Renal cortical epithelial cell (primary cell): ENCODE results near the gene SHISA9. TPM values are rescaled to one million over a fixed set of nuclear protein-coding genes. Genes with fewer than 3 reads are reported as not detected.
A peak's percentile ranks its signal among the peaks of the same experiment; 100 is the strongest.

ENCODE experiments used
- DNase-seq: peaks from one replicate; pipeline ENCODE4 v3.0.0-alpha.2; 2011; ENCODE audit warnings: low read depth
- total RNA-seq: library from RNA; depleted of rRNA; stranded (reverse); fragments of >200 nt; gene quantifications from 2 replicates; pipeline ENCODE4 v1.2.3, GENCODE V29; 2014

The SHISA9 gene
- total RNA-seq, 1 donor from 2014 or later = 21.3 TPM

DNA sequence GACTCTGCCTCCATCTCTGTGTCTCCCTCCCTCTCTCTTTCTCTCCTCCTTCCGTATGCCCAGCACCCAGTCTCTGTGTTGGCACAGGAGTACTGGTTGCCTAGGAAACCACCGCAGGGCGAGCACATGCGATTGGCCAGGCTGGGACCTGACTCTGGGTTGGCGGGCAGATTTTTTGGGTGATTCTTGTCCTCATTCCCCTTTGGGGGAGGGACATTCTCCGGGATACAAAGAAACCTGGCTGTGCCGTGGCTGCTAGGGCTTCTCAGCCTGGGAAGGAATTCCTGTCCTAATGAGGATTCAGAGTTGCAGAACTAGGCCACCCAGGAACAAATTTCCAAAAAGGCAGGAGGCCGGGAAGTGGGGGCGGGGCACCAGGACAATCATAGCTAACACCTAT, 168.9 kb downstream of the SHISA9 start:
- peak; percentile 25 for DNase-seq

DNA sequence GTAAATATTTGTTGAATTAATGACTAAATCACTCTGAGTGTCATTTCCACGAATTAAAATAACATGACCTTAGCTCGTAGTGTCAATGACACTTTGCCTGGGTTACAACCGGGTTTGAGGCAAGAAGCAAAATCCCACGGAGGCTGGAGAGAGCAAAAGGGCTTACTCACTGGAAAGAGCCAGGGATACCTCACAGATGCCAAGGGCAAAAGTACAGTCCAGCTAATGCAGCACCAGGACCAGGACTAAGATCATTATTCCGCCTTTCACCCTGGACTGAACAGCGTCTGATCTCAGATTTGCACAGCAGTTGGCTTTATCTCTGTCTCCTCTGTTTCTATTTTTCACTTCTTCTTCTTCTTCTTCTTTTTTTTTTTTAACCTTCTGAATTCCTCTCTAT, 175.5 kb downstream of the SHISA9 start:
- no peak for DNase-seq

DNA sequence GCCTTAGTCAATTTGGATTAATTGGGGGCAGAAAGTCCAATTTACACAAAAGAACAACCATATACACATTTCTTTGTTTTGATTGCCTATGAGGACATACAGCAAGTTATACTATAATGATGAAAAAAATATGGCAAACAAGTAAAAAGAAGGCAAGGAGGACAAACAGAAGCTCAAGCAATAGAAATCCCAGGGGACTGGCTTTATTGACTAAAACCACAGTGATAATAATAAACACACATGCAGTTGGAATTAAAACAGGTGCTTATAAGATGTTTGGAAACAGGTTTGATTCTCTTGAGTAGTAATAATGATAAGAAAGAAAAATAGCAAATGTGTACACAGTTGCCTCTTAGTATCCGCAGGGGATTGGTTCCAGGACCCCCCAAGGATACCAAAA, 176.4 kb downstream of the SHISA9 start:
- no peak for DNase-seq

DNA sequence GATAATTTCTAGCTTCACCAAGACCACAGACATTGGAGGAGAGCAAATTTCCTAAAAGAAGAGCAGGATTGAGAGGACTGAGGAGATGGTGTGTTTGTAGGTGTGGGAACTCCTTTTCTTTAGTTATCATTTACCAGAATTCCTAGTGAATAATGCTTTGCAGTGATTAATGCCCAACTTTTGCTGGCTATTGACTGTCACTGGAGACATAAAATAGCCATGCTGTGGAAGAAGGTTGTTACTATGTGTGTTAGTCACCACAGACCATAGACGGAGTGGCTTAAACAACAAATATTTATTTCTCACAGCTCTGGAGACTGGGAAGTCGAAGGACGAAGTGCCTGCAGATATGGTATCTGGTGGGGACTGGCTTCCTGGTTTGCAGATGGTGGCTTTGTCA, 179.1 kb downstream of the SHISA9 start:
- DNase-seq = peak; percentile 37

DNA sequence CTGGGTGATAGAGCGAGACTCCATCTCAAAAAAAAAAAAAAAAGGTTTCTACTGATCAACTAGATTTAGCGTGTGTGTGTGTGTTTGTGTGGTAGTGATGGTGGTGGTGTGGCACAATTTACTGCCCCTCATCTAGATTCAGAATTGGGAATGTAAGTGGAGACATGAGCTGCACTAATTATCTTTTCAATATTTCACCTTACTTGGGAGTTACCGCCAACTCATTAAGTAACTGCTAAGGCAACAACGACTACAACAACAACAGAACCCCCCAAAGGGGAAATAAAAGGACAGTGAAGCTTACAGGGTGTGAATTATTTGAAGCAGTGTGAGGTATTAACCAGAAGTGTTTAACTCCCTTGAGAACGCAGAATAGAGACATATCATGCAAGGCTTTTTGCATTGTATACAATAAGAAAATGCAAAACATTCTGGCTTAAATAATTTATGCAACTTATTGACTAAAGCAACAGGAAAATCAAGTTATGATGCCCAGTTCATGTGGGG, 180.5 kb downstream of the SHISA9 start:
- no peak for DNase-seq

DNA sequence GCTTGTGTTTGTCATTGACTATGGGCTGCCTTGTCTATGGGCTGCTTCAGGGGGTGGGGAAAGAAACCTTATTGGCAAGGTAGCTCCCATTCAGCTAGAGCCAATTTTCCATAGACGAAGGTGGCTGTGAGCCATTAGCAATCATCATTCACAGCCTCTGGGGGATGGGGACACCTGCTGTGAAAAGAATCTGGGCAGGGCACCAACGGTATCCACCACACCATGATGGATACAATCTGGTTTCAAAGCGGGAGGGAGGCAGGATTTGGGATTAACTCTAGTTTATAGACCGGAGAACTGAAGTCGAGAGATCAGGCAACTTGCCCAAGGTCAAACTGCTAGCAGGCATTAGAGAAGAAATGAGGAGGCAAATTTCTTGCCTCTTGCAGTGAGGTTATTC, 182.3 kb downstream of the SHISA9 start:
- DNase-seq = peak; percentile 54

DNA sequence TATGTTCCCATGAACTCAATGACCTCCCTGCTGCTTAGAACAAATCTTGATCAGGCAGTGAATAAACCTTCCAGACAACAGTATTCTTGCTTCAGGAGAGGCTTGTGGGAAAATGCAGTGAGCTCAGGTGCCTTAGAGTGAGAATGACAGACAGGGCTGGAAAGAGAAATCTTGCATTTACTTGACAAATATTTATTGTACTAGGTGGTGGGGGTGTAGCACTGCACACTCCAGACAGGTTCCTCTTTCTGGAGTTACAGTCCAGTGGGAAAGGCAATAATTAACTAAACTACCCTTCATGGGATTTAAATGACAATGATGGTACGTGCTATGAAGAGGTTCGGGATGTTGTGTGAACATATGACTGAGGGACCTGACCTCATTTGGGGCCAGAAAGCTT, 182.9 kb downstream of the SHISA9 start:
- DNase-seq = peak; percentile 91

DNA sequence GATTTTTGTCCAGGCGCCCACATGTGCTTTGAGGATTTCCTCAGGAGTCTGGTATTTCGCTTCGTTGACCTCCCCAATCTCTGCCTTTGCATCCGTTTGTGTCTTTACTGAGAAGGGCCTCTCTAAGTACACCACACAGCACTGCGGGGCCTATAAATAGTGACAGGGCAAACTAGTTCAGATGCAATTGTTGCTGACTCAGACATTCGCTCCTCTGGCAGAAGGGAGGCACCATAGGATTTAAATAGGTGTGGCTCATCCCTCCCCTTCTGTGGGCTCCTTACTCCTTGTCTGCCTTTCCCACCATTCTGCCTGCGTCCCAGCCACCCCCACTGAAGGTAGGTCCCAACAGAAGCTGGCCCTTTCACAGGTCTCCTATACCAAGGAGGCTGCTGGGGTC, 192.3 kb downstream of the SHISA9 start:
- DNase-seq = no peak

DNA sequence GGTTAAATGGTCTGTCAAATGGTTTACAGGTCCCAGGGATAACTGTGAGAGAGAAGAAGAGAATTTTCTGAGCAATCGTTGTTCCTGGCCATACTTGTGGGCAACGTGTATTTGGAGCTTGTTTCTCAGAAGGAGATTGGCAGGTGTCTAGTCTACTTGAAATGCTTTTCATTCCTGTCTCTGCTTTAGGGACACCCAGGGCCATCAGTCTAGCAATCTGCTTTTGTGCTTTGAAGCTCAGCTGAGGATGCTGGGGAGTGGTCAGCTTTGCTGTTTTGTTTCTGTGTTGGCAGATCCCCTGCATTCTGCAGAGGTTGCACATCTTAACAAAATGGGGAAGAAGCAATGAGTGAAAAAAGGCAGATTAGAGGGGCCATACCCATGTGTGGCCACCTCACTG, 193.7 kb downstream of the SHISA9 start:
- no peak for DNase-seq

DNA sequence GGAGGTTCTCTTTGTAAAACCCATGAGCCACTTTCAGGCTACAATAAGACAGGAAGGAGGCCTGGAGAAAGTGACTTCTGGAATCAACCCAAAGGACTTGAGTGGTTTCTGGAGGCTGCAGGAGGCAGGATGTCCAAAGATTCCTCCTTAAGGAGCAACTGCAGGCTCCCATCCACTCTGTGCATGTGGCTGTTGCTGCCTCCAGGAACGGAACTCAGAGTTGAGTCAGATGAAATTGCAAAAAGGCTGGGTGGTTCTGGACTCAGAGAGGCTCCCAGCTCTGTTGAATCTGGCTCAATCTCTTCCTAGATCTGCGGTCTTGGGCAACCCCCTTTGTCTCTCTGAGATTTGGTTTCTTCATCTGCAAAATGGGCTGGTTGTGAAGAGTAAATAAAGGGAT, 197.1 kb downstream of the SHISA9 start:
- DNase-seq = peak; percentile 33

DNA sequence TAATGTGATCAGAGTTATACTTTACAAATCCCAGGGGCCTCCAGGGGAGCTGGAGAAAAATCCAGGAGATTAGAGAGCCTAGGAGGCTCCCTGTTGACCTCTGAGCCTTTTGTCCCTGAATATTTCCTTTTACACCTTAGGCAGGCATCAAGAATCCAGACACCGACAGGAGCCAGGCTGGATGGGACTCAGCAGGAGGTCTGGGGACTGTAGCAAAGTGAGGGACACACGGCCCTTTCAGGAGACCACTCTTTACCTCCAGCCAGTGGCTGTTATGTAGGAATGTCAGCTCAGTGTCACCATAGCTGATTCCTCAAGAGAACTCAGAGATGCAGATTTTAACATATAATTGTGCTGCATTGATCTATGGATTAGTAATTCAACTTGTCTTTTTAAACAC, 198.4 kb downstream of the SHISA9 start:
- DNase-seq = no peak

DNA sequence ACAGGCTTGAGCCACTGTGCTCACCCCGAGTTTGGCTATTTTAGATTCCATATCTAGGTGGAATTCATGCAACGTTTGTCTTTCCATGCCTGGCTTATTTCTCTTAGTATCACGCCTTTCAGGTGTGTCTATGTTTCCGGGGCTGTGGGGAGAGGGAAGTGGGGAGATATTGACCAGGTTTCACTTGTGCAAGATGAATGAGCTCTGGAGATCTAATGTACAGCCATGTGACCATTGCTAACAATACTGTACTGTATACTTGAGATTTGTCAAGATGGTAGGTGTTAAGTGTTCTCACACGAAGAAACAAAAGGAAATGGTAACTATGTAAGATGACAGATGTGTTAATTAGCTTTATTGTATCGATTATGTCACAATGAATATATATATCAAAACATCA, 199.6 kb downstream of the SHISA9 start:
- DNase-seq = no peak

DNA sequence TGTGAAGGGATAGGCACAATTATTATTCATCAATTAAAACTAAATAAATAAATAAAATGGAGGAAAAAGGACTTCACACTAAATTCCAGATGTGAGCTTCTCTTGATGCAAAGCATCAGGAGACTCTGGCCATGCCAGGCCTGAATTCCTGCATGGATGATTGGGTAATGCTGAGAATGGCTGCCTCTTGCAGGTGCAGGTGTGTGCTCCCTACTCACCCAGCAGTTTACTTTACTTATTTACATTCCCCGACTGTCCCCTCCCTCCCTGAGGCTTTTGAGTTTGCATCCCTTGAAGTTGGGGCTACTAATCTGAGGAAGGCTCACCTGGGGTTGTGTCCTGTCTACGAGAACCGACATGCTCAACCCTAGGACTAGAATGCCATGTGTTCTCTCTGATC, 200.4 kb downstream of the SHISA9 start:
- DNase-seq = no peak

DNA sequence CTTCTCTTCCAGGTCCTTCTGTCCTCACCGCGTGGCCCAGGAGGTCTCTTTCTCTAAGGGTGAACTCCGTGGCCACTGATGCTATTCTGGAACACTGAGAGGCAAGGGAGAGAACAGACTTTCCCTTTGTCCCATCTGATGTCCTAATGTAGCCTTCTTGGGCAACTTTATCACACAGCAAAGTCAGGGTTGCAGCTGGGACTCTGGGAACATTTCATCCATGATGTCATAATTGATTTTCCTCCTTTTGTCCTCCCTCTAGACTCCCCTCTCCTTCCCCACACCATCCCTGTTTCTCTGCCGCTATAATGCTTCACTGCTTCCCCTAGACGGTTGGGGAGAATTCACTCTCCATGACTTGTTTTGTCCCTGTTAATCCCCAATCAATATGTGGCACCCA, 201.0 kb downstream of the SHISA9 start:
- no peak for DNase-seq

DNA sequence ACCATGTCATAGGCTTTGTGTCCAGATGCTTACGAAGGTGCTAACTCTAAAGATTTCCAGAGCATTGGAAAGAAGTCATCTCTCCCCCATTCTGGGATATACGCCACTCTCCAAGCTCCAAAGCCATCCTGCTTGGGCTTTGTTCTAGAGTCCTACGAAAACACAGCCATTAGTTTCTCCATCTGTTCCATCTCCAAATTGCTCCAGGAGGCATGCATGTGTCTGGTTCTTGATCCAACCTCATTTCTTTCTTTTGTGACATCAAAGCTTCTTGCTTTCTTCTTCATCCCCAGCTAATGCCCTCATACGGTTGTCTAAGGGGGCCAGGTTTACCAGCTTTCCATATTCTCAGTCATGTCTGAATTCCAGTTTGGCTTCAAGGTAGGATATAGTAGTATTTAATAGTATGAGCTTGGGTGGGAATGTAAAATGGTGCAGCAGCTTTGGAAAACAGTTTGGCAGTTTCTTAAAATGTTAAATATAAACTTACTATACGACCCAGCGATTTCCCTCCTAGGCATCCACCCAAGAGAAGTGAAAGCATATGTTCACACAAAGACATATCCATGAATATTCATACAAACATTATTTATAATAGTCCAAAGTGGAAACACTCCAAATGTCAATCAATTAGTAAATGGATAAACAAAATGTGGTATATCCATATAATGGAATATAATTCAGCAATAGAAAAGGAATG, 202.6 kb downstream of the SHISA9 start:
- DNase-seq = no peak

DNA sequence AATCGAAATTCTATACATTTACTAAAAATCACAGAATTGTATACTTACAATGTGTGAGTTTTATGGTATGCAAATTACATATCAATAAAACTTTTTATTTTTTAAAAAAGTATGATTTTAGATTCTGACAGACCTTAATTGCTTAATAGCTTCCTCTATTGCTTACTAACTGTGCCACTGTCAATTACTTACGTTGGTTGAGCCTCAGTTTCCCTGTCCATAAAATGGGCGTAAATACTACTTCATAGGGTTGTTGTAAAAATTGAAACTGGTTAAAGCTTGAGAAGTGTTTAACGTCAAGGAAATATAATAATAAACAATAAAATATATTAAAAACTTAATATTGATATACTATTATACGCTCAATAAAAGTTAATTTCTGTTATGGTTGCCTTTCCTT, 203.4 kb downstream of the SHISA9 start:
- no peak for DNase-seq

DNA sequence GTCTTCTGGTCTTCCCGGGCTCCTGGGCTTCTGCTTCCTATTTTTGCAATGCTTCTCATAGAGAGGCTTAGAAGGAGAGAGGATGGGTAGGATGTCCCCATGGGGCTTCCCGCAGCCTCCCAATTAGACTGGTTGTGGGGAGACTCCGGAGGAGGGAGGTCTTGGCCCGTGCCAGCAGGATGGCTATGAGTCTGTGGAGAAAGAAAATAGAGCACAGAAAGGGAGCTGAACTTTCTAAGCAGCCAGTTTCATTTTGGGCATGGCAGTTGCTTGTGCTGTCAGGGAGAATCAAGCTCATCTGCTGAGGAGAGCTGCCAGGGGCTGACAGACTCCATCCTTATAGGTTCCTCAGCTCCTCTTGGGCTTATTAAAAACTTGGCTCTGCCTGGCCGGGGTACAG, 204.0 kb downstream of the SHISA9 start:
- no peak for DNase-seq

DNA sequence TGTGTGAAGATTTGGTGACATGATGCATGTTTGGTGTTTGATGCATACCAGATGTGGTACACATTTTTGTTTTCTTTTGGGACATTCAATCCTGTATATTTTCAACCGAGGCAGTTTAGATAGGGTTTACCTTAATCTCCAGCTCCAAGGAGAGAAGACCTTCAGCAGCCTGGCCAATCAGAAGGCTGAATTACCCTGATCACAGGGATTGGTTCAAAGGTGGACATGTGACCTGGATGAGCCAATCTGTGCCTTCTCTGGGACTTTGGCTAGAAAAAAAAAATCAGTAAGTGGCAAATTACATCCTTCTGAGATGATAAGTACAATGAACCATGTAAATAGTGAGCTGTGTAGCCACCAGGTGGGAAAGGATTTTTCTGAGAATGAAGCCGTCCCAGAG, 205.1 kb downstream of the SHISA9 start:
- no peak for DNase-seq

DNA sequence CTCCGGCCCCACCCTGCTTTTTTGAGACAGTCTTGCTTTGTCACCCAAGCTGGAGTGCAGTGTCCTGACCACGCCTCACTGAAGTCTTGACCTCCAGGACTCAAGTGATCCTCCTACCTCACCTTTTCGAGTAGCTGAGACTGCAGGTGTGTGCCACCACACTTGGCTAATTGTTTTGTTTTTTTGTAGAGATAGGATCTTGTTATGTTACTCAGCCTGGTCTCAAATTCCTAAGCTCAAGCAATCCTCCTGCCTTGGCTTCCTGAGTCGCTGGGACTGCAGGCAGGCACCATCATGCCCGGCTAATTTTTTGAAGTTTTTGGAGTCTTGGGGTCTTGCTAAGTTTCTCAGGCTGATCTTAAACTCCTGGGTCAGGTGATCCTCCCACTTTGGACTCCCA, 206.7 kb downstream of the SHISA9 start:
- DNase-seq = peak; percentile 26

DNA sequence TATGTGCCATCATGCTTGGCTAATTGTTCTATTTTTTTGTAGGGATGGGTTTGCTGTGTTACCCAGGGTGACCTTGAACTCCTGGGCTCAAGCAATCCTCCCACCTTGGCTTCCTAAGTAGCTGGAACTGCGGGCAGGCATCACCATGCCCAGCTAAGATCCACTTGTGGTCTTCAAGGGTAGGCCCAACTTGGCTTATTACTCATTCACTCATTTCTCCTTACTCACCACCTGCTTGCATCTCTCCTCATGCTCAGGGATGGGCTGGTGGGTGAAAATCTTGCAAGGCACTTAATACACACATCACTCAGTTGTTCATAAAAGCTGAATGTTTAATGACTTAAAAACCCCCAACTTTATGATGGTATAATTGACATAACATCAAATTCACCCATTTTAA, 207.8 kb downstream of the SHISA9 start:
- peak; percentile 66 for DNase-seq

DNA sequence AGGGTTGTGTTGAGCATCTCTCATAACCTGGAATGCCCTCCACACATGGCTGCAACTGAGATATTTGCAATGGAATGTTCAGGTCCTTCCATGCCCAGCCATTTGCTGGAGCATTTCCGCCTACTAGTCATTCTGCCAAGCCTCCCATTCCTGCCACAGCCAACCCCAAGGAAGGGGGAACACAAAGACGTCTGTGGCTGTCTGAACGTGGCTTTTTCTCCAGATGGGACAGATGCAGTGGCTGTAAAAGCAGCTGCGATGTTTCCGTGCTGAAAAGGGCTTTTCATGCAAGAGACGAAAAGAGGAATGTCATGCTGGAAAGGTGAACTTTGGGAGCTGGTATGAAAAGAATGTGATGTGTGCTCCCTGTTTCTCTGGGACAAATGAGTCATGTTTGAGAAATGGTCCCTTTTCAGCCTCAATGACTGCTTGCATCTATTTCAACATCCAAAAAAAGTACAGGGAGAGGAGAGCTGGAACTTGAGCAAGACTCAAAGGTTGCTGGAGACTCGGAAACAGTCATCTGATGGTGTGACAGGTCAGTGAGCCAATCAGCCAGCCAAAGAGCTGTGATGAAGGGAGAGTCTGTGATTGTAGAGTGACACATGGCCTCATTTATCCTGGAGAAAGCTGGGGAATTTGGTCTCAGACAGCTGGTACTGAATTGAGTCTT, 208.9 kb downstream of the SHISA9 start:
- DNase-seq = peak; percentile 100

DNA sequence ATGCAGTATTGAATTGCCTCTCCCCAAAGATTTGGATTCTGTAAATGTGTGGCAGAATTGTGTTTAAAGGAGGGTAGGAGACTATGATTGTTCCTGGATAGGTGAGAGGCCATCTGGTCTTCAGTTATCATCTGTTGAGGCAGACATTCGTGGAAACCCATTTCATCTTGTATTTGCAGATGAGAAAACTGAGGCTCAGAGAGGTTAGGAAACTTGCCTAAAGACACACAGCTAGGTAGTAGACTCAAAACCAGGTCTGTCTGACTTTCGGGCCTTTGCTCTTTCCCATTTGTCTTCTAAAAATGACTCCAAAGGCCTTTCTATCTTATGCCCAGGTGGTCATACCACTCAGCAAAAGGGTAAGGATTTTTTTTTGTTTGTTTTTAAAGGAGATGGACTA, 210.3 kb downstream of the SHISA9 start:
- no peak for DNase-seq

DNA sequence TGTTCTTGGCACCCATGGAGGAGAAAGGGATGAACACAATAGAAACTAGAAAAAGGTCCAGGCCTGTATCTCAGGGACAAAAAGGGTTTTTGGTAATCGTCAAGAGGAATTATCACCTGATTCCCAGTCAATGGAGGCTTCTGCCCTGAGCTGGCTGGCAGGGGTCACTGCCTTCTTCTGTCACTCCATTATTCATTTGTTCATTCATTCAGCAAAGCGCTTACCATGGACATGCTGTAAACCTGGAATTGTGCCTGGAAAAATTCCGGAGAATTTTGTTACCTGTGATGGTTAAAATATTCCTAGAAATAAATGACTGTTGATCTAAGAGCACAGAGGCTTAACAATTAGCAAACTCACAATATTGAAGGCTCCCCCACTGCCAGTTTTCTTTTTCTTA, 212.3 kb downstream of the SHISA9 start:
- DNase-seq = peak; percentile 51

DNA sequence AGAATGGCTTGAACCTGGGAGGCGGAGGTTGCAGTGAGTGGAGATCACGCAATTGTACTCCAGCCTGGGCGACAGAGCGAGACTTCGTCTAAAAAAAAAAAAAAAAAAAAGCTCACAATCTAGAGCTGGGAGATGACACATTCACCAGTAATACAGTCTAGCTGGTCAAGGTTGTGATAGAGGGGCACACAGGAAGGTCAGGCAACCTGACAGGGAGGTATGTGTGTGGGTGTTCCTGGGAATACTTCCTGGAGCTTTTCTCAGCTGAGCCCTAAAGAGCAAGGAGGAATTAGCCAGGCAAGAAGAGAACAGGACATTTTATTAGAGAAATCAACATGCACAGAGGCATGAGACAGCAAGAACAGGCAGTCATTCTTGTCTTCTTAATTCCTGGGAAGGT, 216.7 kb downstream of the SHISA9 start:
- DNase-seq = peak; percentile 89
